ENCODE measurements around the gene REST. TPM values are rescaled to one million over a fixed set of nuclear protein-coding genes. Genes with fewer than 3 reads are reported as not detected.

REST gene, protein sequence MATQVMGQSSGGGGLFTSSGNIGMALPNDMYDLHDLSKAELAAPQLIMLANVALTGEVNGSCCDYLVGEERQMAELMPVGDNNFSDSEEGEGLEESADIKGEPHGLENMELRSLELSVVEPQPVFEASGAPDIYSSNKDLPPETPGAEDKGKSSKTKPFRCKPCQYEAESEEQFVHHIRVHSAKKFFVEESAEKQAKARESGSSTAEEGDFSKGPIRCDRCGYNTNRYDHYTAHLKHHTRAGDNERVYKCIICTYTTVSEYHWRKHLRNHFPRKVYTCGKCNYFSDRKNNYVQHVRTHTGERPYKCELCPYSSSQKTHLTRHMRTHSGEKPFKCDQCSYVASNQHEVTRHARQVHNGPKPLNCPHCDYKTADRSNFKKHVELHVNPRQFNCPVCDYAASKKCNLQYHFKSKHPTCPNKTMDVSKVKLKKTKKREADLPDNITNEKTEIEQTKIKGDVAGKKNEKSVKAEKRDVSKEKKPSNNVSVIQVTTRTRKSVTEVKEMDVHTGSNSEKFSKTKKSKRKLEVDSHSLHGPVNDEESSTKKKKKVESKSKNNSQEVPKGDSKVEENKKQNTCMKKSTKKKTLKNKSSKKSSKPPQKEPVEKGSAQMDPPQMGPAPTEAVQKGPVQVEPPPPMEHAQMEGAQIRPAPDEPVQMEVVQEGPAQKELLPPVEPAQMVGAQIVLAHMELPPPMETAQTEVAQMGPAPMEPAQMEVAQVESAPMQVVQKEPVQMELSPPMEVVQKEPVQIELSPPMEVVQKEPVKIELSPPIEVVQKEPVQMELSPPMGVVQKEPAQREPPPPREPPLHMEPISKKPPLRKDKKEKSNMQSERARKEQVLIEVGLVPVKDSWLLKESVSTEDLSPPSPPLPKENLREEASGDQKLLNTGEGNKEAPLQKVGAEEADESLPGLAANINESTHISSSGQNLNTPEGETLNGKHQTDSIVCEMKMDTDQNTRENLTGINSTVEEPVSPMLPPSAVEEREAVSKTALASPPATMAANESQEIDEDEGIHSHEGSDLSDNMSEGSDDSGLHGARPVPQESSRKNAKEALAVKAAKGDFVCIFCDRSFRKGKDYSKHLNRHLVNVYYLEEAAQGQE
- total RNA-seq = 68.0 TPM

DNA sequence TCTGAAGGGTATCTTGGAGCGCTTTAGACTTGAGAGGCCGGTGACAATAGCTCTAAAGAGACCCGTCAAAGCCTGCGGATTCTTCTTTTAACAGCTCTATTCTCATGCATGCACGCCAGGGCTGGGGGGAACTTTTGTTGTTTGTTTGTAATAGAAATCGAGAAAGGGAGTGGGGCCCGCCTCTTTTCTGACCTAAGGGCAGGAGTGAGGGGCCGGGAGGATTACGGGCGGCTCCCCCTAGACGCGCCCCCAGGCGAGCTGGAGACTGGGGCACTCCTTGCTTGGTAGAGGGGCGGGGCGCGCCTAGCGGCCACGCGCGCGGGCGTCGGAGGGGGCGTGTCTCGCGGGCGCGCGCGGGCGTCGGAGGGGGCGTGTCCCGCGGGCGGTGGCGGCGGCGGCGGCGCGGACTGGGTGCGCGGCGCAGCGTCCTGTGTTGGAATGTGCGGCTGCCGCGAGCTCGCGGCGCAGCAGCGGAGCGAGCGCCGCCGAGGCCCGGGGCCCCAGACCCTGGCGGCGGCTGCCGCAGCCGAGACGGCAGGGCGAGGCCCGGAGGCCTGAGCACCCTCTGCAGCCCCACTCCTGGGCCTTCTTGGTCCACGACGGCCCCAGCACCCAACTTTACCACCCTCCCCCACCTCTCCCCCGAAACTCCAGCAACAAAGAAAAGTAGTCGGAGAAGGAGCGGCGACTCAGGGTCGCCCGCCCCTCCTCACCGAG is at the start of gene REST:
TSS of gene REST (plus strand) at position 412 of the 717 bp plus-strand sequence. CDS start 2,739 bp downstream, outside the sequence.

DNA sequence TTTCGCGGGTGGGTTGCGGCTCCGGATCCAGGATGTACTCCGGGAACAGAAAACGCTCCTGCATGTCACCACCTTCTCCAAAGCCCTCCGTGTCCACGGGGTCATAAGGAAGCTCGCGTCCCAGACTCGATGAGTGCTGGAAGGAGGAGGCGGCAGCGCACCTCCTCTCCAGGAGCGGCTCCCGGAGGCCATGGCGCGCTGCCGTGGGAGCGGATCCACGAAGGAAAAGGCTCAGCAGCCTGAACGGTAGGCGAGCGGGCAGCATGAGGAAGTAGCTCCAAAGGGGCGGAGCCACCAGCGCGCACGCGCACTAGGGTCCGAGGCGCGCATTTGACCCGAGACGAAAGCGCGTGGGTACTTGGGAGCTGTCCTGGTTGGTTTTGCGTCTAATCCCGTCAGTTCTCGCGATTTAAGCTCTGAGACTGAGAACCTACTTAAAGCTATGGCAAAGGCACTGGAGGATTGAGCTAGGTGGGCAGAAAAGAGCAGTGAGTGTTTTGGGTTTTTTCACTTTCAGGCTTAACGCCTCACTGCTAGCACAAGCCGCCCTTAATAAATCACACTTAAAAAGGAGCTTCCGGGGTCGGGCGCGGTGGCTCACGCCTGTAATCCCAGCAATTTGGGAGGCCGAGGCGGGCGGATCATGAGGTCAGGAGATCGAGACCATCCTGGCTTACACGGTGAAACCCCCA is 69.8 kb downstream of the REST start, which contains the start of gene NOA1:
TSS of gene NOA1 (minus strand) at position 286 of the 692 bp plus-strand sequence. CDS start at position 265, 21 bp downstream.

GRCh38 chr4:56978750-56979303 is 71.1 kb downstream of the REST start, which contains the start of gene POLR2B:
POLR2B (plus strand) TSS chr4:56978896; CDS start chr4:56978986, 90 bp downstream.

Small RNA genes within 50 kb of the gene (small RNA-seq; reads per million reads assigned to genes)
- gene RNU6-998P (ENCODE audit: low replicate concordance) = not detected

Other genes with a start within 250 kb of the REST start
- gene HOPX, start 226.6 kb upstream of the REST start, total RNA-seq = 25.7 TPM
- gene SPINK2, start 86.2 kb upstream of the REST start, total RNA-seq = 0.35 TPM
- gene NOA1, start 69.7 kb downstream of the REST start, total RNA-seq = 22.0 TPM
- gene POLR2B, start 71.0 kb downstream of the REST start, total RNA-seq = 90.4 TPM
- gene IGFBP7, start 202.5 kb downstream of the REST start, total RNA-seq = 675 TPM